HL-60 (cell line): ENCODE measurements around the gene PRKD2. TPM values are rescaled to one million over a fixed set of nuclear protein-coding genes. Genes with fewer than 3 reads are reported as not detected.

Experiments used
- DNase-seq, 2 experiments: peaks; one replicate each; pipeline ENCODE4 v3.0.0-alpha.2; 2010 to 2020; ENCODE audit warnings: low read depth in 1 of 2, low spot score in 1 of 2
- H3K27ac ChIP-seq: fragments of 250-450 bp; sonication (Bioruptor Pico); replicated peaks from 2 replicates; pipeline ENCODE4 v1.5.1; 2020; ENCODE audit warnings: mild to moderate bottlenecking, moderate library complexity
- H3K27me3 ChIP-seq: fragments of 250-450 bp; sonication (Bioruptor Pico); 2 replicates; pipeline ENCODE4 v1.5.1; 2021; ENCODE audit warnings: mild to moderate bottlenecking, moderate library complexity; ENCODE audit not compliant: insufficient read depth, poor library complexity, severe bottlenecking
- H3K4me3 ChIP-seq: replicated peaks from 2 replicates; pipeline ENCODE4 v1.5.1; 2011; ENCODE audit warnings: mild to moderate bottlenecking, control low read depth, low read length; ENCODE audit not compliant: insufficient read depth
- GABPA ChIP-seq: IDR thresholded peaks from 2 replicates; pipeline ENCODE4 v1.6.1; 2012; ENCODE audit warnings: low read depth
- POLR2AphosphoS5 ChIP-seq: IDR thresholded peaks from 2 replicates; pipeline ENCODE4 v1.6.1; 2012; ENCODE audit warnings: low read depth
- SPI1 ChIP-seq: IDR thresholded peaks from 2 replicates; pipeline ENCODE4 v1.6.1; 2012; ENCODE audit warnings: low read depth, mild to moderate bottlenecking, borderline replicate concordance
- microRNA-seq: library from miRNA; unstranded; fragments of <30 nt; microRNA quantifications from one replicate; pipeline ENCODE4, GENCODE V29; 2018
- TF ChIP-seq, protein P1 (sequence below): IDR thresholded peaks from 2 replicates; pipeline ENCODE4 v1.6.1; 2012; ENCODE audit warnings: low read depth; ENCODE audit not compliant: insufficient replicate concordance
- TF ChIP-seq, protein P2 (sequence below): IDR thresholded peaks from one replicate; pipeline ENCODE4 v1.5.1; 2011; ENCODE audit warnings: low read length, control low read depth, inconsistent platforms; ENCODE audit not compliant: insufficient read depth

PRKD2 gene

DNA sequence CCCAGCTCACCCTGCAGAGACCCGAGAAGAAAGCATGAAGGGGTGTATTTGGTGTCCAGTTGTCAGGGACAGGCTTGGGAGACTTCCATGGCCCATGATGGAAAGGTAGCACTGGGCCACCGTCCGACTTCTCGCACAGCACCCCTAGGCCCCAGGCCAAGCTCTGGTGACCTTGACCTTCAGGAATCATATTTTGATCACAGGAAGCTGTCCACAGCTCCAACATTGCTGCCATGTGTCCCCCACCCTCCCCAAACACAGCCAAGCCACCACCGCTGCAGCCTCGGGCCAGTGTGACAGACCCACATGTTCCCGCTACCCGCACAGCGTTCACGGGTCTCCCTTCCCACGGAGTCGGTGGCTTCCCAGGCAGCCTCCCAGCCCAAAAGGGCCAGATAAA, 91.2 kb downstream of the PRKD2 start:
- DNase-seq = no peak
- TF ChIP-seq SPI1 = no peak
- TF ChIP-seq, protein P1, sequence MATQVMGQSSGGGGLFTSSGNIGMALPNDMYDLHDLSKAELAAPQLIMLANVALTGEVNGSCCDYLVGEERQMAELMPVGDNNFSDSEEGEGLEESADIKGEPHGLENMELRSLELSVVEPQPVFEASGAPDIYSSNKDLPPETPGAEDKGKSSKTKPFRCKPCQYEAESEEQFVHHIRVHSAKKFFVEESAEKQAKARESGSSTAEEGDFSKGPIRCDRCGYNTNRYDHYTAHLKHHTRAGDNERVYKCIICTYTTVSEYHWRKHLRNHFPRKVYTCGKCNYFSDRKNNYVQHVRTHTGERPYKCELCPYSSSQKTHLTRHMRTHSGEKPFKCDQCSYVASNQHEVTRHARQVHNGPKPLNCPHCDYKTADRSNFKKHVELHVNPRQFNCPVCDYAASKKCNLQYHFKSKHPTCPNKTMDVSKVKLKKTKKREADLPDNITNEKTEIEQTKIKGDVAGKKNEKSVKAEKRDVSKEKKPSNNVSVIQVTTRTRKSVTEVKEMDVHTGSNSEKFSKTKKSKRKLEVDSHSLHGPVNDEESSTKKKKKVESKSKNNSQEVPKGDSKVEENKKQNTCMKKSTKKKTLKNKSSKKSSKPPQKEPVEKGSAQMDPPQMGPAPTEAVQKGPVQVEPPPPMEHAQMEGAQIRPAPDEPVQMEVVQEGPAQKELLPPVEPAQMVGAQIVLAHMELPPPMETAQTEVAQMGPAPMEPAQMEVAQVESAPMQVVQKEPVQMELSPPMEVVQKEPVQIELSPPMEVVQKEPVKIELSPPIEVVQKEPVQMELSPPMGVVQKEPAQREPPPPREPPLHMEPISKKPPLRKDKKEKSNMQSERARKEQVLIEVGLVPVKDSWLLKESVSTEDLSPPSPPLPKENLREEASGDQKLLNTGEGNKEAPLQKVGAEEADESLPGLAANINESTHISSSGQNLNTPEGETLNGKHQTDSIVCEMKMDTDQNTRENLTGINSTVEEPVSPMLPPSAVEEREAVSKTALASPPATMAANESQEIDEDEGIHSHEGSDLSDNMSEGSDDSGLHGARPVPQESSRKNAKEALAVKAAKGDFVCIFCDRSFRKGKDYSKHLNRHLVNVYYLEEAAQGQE = no peak
- no peak overlapping the region for H3K27ac ChIP-seq
- H3K4me3 ChIP-seq = no peak overlapping the region
- no peaks in the 10 kb centered on the region for H3K27me3 ChIP-seq

DNA sequence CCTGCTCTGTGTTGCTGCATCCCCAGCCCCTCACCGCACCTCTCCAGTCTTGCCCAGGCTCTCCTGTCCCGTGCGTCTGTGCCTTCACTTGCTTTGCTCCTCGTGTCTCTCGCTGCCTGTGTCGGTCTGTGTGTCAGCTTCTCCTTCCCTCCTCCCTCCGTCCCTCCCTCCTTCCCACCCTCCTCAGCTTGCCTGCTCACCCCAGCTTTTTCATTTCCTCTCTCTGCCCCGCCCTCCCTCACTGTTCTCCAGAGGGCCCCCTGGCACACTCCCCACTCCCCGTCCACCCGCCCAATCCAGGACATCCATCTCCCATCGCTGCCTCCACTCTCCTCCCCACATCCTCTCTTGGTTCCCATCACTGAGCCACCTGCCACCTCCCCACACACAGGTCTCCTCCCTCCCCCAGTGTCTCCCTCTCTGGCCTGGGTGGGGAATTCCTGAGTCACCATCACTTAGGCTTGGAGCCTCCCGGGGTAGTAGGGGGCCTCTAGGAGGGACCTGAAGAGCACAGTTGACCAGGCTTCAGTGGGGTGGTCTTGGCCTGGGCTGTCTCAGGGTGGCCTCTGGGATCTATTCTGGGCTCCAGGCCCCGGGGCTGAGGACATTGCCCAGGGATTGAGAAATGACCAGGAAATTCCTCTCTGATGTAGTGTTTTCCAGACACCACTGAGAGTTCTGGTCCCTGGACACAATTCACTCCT, 91.8 kb downstream of the PRKD2 start, which contains the start of gene PTGIR:
TSS of gene PTGIR (minus strand) at position 132 of the 704 bp plus-strand sequence. CDS start 864 bp downstream, outside the sequence.
- no peaks in the 10 kb centered on the region for H3K27me3 ChIP-seq
- no peak within 1 kb of the TSS for H3K4me3 ChIP-seq
- no peak within 1 kb of the TSS for H3K27ac ChIP-seq
- DNase-seq = peak in 1 of 2 experiments; percentile 29
- TF ChIP-seq, protein P1 = no peak
- TF ChIP-seq, protein P2, sequence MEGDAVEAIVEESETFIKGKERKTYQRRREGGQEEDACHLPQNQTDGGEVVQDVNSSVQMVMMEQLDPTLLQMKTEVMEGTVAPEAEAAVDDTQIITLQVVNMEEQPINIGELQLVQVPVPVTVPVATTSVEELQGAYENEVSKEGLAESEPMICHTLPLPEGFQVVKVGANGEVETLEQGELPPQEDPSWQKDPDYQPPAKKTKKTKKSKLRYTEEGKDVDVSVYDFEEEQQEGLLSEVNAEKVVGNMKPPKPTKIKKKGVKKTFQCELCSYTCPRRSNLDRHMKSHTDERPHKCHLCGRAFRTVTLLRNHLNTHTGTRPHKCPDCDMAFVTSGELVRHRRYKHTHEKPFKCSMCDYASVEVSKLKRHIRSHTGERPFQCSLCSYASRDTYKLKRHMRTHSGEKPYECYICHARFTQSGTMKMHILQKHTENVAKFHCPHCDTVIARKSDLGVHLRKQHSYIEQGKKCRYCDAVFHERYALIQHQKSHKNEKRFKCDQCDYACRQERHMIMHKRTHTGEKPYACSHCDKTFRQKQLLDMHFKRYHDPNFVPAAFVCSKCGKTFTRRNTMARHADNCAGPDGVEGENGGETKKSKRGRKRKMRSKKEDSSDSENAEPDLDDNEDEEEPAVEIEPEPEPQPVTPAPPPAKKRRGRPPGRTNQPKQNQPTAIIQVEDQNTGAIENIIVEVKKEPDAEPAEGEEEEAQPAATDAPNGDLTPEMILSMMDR = no peak
- no peak for TF ChIP-seq GABPA
- TF ChIP-seq SPI1 = no peak
- no peak for TF ChIP-seq POLR2AphosphoS5

Small RNA genes within 50 kb of the gene (microRNA-seq; reads per million reads assigned to microRNA genes)
- not detected for gene MIR320E
